Left forelimb (tissue), 1 donor: Measurements from ENCODE around the gene RNF183.

Experiments used
- DNase-seq: peaks from one replicate; pipeline ENCODE4 v3.0.0-alpha.2; 2018; ENCODE audit warnings: low spot score

Gene RNF183, protein sequence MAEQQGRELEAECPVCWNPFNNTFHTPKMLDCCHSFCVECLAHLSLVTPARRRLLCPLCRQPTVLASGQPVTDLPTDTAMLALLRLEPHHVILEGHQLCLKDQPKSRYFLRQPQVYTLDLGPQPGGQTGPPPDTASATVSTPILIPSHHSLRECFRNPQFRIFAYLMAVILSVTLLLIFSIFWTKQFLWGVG

GRCh38 chr9:113302792-113303418 is at the start of gene RNF183:
Gene RNF183 (minus strand): TSS chr9:113303376. CDS start chr9:113298184, 5,192 bp downstream.
- no peak for DNase-seq

GRCh38 chr9:113352411-113352810 is 49.2 kb upstream of the RNF183 start:
- DNase-seq: no peak

- no peak for DNase-seq
Measured at GRCh38 chr9:113352006-113352405, 48.8 kb upstream of the RNF183 start.

DNA sequence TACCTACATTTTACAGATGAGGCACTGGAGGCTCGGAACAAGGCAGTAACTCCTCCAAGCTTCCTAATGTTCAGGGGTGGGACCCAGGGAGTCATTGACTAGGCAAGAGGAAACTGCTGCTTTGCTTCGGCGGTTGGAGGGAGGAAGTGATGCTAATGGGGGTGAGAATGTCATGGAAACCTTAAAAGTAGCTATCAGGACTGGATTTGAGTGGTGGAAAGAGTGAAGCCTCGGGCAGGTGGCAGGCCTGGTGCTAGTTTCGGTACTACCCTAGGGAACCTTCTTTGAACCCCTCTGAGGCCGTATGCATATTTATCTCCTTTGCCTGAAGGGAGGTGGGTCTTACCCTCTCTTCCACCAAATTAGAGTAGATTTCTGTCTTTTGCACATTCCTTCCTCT is 47.8 kb upstream of the RNF183 start:
- DNase-seq: no peak

DNA sequence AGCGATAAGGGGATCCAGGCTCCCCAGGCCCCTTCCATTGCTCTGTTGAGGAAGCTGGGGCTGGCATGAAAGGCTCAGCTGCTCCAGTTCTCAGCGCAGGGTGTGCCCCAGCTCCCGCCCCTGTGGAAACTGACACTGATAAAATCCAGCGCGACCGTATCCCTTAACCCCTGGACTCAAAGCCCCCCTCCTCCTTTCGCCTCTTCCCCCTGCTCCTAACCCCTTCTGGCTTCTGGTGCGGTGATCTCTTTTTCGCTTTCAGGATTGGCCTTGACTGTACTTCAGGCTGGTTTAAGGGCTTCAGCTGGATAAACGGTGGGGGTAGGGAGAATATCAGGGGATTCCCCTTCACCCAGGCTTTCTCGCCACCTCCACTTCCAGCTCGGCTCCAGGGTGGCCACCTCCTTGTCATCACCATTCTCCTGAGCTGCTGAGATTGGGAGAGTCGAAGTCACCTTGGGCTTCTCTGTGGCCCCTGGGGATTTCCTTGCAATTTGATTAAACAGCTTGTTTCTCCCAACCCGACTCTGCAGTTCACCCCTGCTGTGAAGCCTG is 47.0 kb upstream of the RNF183 start:
- DNase-seq: no peak

DNA sequence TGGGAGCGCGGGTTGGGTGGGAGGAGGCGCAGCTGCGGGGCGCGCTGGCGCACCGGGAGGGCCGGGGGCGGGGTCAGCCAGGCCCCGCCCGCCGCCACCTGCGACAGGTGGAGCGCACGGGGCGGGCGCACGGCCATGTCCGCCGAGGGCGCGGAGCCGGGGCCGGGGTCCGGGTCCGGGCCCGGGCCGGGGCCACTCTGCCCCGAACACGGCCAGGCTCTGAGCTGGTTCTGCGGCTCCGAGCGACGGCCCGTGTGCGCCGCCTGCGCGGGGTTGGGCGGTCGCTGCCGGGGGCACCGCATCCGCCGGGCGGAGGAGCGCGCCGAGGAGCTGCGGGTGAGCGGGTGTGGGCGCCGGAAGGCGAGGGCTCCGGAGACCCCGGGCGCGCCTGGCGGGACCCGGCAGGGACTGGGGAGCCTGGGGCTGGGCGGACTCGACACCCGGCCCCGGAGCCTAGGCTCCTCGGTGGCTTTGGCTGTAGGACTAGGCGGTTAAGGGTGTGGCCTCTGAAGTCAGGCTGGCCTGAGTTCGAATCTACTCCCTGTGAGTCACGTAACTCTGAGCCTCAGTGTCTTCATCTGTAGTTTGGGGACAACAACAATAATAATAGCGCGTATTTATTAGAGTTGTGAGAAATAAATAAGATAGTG is 46.4 kb upstream of the RNF183 start, which contains the start of gene BSPRY:
BSPRY (plus strand) TSS at position 97 of the 650 bp plus-strand sequence; CDS start at position 136, 39 bp downstream.
- no peak for DNase-seq

- no peak for DNase-seq
Measured at GRCh38 chr9:113349066-113349444, 45.9 kb upstream of the RNF183 start.

GRCh38 chr9:113348437-113348836 is 45.3 kb upstream of the RNF183 start:
- DNase-seq: no peak

- no peak for DNase-seq
Measured at GRCh38 chr9:113345671-113346070, 42.5 kb upstream of the RNF183 start.

DNA sequence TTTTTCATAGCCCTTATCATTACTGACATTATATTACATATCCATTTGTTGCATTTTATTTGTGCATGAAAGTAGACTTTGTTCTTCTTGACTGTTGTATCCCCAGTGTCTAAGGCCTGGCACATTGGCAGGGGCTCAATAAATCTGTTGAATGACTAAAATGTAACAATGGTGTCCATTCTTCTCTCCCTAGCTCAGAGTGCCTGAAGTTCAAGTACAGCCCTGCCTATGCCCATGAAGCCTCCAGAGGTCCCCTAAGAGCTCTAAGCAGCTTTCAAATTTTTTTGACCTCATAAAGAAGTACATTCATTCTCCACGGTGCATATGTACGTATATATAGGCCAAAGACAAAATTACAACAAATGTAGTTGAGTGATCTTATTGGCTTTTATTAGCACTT is 42.0 kb upstream of the RNF183 start:
- DNase-seq: no peak

DNA sequence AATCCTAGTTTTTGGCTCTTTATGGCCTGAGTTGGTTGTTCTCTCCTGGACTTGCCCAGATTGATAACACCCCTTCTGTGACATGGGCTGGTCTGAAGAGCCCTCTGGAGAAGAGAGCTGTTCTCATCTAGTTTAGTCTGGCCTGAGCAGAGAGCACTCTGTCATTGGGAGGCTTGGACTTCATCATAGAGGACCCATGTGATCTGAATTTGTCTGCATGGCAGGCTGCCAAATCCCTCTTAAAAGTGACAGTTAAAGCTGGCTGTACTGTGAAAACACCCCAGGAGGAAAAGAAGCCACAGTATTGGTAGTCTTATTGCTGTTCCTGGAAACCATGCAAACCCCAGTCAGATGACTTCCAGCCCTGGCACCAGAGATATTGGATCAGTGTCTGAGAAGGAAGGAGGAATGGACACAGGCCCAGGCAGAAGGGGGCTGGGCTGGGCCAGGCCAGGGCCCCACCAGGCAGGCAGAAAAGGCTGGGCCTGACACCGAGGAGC is 40.6 kb upstream of the RNF183 start:
- no peak for DNase-seq

- no peak for DNase-seq
Measured at GRCh38 chr9:113341712-113342410, 38.7 kb upstream of the RNF183 start.

DNA sequence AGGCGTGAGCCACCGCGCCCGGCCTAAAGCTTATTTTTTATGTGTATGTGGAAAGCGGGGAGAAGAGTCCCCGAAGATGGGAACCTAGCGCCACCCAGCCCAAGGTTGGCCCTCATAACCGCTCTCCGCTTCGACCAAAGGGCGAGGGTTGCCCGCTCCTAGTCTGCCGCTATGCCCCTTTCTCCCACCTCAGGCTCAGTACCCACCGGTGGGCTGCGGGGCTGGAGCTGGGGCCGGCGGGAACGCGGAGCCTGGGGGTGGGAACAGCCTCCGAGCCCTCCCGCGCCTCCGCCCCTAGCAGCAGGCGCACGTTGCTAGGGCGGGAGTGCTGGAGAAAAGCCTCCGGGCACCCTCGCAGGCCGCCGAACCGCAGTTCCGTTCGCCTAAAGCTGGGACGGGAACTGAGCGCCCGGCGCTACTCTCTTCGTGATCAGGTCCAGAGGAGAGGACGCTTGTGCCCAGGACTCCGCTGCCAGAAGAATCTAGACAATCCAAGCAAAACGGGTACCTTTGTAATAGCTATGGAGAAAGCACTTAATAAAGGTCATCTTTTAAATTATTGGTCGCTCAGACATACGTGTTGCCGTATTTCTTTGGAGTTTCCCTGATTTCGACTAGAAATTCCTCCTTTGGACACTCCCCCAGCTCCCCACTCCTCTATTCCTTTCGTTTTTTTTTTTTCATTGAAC is 37.0 kb upstream of the RNF183 start, which contains the start of gene WDR31:
WDR31 (minus strand) TSS at position 265 of the 689 bp plus-strand sequence. CDS start 8,253 bp downstream, outside the sequence.
- peak; percentile 95 for DNase-seq

DNA sequence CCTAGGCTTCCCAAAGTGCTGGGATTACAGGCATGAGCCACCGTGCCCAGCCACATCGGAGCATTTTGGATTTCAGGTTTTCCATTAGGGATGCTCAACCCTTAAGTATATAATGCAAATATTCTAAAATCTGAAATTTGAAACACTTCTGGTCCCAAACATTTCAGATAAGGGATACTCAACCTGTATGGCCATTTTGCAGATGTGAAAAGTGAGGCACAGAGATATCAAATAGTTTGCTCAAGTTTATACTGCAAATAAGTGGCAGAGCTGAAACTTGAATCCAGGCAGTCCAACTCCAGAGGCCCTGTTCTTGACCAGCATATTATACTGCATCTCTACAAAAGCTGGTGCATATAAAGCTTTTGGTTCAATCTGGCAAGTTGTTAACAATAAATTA is 34.5 kb upstream of the RNF183 start:
- DNase-seq: no peak

DNA sequence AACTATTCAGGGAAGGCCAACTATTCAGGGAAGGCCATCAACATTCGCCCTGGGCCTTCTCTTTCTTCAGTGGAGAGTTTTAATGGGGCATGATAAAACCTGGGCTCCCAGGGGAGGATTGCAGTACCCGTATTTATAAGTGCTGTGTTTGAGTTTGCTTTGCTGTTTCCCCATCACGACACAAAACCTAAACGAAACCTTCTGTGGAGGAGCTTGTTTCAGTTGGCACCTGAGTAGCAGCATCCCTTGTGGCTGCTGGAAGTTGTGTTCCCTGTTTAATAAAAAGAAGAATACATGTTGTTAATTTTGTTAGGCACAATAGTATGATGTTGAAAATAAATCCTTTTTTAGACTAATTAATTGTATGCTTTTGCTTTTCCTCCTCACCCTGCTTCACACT is 28.6 kb upstream of the RNF183 start:
- DNase-seq: no peak

GRCh38 chr9:113328045-113328782 is 25.0 kb upstream of the RNF183 start:
- DNase-seq: no peak

DNA sequence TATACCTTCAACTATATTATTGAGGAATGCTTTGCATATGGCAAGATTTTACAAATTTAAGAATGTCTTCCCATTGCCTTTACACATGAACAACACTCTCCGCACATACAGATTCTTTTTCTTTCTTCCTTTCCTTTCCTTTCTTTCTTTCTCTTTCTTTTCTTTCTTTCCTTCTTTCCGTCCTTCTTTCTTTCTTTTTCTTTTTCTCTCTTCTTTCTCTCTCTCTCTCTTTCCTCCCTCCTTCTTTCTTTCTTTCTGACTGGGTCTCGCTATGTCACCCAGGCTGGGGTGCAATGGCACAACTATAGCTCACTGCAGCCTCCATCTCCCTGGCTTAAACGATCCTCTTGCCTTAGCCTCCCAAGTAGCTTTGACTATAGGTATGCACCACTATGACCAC is 23.1 kb upstream of the RNF183 start:
- DNase-seq: no peak

- DNase-seq: no peak
Measured at GRCh38 chr9:113322671-113323070, 19.5 kb upstream of the RNF183 start.

DNA sequence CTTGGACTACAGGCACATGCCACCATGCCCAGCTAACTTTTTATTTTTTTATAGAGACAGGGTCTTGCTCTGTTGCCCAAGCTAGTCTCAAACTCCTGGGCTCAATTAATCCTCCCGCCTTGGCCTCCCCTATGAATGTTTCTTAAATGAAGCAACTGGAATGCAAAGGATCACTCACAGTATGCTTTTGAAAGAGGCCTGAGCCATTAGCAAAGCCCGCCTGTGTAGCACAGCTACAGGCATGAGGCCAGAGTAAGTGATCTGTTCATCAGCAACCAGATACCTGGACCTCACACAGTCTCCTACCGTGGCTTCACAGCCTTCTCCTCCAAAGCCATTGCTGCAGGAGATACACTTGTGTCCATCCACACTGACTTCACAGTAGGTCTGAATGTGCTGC is 16.9 kb upstream of the RNF183 start:
- DNase-seq: no peak

GRCh38 chr9:113319054-113319453 is 15.9 kb upstream of the RNF183 start:
- DNase-seq: no peak

GRCh38 chr9:113317777-113318176 is 14.6 kb upstream of the RNF183 start:
- DNase-seq: no peak
